Esophagus squamous epithelium (tissue), 4 donors: ENCODE data around the gene GMDS.

Source experiments
- POLR2A ChIP-seq, 4 donors: fragments of 450-650 bp; IDR thresholded peaks; one replicate each; pipeline ENCODE4 v1.6.1; 2017; ENCODE audit warnings: antibody characterized with exemption in 4 of 4, mild to moderate bottlenecking in 4 of 4, moderate library complexity in 3 of 4
- TF ChIP-seq, protein P1 (sequence below), 6 experiments: fragments of 450-650 bp in 4 of 6; fragments of 200-600 bp in 2 of 6; sonication (generic) in 2 of 6; IDR thresholded peaks; one replicate each; pipeline ENCODE4 v1.5.1; 2016 to 2019; ENCODE audit warnings: antibody characterized with exemption in 6 of 6, mild to moderate bottlenecking in 4 of 6, moderate library complexity in 4 of 6

DNA sequence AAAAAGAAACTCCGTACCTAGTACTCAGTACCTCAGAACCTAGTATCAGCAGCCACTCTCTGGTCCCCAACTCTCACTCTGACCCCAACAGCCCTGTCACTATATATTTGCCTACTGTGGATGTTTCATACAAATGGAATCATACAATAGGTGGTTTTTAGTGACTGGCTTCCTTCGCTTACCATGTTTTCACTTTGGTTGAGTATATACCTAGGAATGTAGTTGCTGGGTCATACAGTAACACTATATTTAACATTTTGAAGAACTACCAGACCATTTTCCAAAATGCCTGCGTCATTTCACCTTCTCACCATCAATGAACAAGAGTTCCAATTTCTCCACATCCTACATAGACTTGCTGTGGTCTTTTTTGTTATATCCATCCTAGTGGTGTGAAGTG, 283.2 kb downstream of the GMDS start:
- TF ChIP-seq POLR2A (IDR thresholded peaks at IDR 0.05): no peak
- TF ChIP-seq, protein P1, sequence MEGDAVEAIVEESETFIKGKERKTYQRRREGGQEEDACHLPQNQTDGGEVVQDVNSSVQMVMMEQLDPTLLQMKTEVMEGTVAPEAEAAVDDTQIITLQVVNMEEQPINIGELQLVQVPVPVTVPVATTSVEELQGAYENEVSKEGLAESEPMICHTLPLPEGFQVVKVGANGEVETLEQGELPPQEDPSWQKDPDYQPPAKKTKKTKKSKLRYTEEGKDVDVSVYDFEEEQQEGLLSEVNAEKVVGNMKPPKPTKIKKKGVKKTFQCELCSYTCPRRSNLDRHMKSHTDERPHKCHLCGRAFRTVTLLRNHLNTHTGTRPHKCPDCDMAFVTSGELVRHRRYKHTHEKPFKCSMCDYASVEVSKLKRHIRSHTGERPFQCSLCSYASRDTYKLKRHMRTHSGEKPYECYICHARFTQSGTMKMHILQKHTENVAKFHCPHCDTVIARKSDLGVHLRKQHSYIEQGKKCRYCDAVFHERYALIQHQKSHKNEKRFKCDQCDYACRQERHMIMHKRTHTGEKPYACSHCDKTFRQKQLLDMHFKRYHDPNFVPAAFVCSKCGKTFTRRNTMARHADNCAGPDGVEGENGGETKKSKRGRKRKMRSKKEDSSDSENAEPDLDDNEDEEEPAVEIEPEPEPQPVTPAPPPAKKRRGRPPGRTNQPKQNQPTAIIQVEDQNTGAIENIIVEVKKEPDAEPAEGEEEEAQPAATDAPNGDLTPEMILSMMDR (IDR thresholded peaks at IDR 0.05): no peak
